D721Med (cell line): ENCODE data around the gene EXOC3L2.
"Not testable (repeated sequence)": the region's sequence is repeated elsewhere in the genome, so short reads cannot be mapped to it uniquely, and the experiment has no call there.

ENCODE experiments used
- DNase-seq: peaks from one replicate; pipeline ENCODE4 v3.0.0; 2011; ENCODE audit warnings: low spot score; ENCODE audit not compliant: insufficient read length
- FAIRE-seq: peaks from 2 replicates; lab custom pipeline; 2011; peaks lifted over from hg19 to GRCh38; lab: Jason Lieb, UNC
- TF ChIP-seq, protein P1 (sequence below): IDR thresholded peaks from 2 replicates; pipeline ENCODE4 v1.5.1; 2012; ENCODE audit warnings: mild to moderate bottlenecking, control low read depth; ENCODE audit not compliant: insufficient read depth; ENCODE audit errors: missing control alignments

Gene EXOC3L2

DNA sequence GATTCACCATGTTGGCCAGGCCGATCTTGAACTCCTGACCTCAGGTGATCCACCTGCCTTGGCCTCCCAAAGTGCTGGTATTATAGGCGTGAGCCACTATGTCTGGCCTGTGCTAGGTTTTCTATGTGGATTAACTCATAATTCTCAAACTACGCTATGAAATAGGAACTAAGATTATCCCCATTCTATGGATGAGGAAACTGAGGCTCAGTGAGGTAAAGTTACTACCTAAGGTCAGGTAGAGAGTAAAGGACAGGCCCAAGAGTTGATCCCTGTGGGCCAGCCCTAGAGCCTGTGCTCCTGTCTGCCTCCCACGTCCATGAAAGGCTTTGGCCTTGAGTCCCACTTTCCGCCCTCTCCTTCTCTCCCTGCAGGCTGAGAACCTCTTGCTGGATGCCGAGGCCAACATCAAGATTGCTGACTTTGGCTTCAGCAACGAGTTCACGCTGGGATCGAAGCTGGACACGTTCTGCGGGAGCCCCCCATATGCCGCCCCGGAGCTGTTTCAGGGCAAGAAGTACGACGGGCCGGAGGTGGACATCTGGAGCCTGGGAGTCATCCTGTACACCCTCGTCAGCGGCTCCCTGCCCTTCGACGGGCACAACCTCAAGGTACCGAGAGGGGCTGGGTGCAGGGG is 26.0 kb upstream of the EXOC3L2 start:
- TF ChIP-seq, protein P1, sequence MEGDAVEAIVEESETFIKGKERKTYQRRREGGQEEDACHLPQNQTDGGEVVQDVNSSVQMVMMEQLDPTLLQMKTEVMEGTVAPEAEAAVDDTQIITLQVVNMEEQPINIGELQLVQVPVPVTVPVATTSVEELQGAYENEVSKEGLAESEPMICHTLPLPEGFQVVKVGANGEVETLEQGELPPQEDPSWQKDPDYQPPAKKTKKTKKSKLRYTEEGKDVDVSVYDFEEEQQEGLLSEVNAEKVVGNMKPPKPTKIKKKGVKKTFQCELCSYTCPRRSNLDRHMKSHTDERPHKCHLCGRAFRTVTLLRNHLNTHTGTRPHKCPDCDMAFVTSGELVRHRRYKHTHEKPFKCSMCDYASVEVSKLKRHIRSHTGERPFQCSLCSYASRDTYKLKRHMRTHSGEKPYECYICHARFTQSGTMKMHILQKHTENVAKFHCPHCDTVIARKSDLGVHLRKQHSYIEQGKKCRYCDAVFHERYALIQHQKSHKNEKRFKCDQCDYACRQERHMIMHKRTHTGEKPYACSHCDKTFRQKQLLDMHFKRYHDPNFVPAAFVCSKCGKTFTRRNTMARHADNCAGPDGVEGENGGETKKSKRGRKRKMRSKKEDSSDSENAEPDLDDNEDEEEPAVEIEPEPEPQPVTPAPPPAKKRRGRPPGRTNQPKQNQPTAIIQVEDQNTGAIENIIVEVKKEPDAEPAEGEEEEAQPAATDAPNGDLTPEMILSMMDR: no peak
- FAIRE-seq: no peak
- DNase-seq: no peak

DNA sequence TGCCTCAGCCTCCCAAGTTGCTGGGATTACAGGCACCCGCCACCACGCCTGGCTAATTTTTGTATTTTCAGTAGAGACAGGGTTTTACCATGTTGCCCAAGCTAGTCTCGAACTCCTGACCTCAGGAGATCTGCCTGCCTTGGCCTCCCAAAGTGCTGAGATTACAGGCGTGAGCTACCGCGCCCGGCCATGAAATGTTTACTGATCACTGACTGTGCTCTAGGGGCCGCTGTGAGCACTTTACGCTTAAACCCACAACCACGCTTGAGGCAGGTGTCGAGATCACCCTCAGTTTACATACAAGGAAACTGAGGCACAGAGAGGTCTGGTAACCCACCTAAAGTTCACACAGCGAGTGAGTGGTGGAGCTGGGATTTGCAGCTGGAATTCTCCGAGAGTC is 24.7 kb upstream of the EXOC3L2 start:
- not testable (repeated sequence) for FAIRE-seq, DNase-seq

DNA sequence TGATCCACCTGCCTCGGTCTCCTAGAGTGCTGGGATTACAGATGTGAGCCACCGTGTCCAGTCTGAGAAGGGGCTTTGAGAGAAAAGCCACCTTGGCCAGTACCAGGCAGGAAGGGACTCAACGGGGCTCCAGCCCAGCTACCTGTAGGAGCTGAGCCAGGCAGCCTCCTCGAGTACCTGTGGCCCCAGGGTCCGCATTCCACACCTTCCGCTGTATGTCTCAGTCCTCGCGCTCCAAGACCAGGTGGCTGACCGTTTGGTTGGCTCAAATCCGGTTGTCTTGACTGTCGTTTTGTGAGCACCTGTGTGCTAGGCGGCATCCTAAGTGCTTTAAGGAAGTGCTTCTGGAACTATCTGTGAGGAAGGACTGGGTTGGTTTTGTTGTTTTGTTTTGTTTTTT is 22.1 kb upstream of the EXOC3L2 start:
- FAIRE-seq: no peak
- DNase-seq: no peak
- TF ChIP-seq, protein P1: no peak

DNA sequence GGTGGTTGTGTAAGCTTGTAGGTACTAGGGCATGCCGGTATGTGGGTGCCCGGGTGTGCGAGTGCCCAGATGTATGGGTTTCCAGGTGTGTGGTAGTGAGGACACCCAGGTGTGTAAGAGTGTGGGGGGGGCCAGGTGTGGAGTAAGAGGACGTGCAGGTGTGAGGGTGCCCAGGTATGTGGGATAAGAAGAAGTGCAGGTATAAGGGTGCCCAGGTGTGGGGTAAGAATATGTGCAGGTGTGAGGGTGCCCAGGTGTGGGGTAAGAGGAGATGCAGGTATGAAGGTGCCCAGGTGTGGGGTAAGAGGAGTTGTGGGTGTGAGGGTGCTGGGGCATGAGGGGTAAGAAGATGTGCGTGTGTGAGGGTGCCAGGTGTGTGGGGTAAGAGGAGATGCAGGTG is 20.2 kb upstream of the EXOC3L2 start:
- DNase-seq (no peak), FAIRE-seq (no peak)
- TF ChIP-seq, protein P1: no peak

DNA sequence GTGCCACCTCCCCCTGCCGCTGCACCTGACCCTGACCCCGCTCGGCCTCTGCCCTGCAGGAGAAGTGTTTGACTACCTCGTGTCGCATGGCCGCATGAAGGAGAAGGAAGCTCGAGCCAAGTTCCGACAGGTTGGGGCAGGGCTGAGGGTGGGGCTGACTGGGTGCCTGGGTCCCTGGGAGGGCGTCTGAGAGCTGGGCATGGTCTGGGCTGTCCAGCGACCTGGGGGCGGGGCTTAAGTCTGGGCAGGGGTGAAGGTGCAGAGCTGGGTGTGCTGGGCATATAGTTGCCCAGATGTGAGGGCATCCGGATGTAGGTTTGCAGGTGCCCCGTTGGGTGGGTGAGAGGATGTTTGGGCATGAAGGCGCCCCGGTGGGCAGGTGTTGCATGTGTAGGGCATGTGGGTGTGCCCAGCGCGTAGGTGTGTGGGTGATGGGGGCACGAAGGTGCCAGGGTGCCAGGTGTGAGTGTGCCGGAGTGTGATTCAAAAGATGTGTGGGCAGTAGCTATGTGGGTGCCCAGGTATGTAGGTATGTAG is 19.6 kb upstream of the EXOC3L2 start:
- TF ChIP-seq, protein P1: no peak
- no peak for DNase-seq
- no peak for FAIRE-seq

DNA sequence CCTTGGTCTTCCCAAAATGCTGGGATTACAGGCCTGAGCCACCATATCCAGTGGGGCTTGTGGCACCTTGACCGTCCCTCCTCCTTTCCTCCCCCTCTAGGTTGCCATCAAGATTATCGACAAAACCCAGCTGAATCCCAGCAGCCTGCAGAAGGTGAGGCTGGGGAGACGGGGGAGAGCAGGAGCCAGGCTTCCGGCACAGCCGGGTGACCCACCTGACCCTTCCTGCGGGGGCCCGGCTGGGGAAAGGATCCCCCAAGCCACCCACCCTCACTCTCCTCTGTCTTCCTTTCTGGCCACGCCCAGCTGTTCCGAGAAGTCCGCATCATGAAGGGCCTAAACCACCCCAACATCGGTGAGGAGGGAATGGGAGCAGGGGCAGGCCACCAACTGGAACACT is 17.8 kb upstream of the EXOC3L2 start:
- TF ChIP-seq, protein P1: no peak
- FAIRE-seq (no peak), DNase-seq (no peak)

DNA sequence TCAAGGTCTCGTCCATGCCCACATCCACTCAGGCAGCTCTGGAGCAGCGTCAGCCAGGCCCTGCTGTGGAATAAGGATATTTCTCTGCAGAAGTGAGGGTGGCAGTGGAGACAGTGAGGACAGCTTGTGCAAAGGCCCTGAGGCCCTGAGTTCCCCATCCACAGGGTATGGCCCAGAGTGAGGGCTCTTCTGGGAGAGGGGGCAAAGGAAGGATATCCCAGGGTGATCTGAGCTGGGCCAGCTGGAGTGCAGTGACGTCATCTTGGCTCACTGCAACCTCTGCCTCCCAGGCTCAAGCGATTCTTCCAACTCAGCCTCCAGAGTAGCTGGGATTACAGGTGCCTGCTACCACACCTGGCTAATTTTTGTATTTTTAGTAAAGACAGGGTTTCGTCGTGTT is 17.4 kb upstream of the EXOC3L2 start:
- TF ChIP-seq, protein P1: no peak
- DNase-seq (no peak), FAIRE-seq (no peak)
